Measurements from ENCODE around the gene SLC37A1.

DNA sequence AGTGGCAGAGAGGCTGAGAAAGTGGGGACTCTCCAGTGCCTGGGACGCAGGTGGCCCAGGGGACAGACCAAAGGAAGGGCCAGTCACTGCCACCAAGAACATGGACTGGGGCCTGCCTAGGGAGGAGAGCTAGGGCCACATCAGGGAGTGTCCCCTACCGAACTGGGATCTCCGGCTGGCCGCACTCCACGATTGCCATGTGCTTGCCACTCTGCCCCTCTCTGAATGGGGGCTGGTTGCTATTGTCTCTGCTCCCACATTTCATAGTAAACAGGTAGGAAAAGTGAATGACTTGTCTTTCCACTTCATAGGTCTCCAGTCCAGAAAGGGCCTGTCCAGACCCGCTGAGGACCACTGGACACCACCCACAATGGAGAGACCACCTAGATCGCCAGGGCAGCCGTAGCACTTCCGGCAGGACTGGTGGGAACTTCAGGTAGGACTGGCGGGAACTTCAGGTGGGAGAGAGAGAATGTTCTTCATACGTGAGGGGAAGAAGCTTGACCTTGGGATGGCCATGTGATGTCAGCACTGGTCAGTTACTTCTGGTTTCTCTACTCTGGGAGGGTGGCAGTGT lies 84.6 kb downstream of the SLC37A1 start:
- TF ChIP-seq SMC3 (IDR thresholded peaks at IDR 0.05; ENCODE audit: low read length) (no peak), IRF2 (CRISPR knock-in tag; IDR thresholded peaks at IDR 0.05) (no peak)
- TF ChIP-seq, protein P1, sequence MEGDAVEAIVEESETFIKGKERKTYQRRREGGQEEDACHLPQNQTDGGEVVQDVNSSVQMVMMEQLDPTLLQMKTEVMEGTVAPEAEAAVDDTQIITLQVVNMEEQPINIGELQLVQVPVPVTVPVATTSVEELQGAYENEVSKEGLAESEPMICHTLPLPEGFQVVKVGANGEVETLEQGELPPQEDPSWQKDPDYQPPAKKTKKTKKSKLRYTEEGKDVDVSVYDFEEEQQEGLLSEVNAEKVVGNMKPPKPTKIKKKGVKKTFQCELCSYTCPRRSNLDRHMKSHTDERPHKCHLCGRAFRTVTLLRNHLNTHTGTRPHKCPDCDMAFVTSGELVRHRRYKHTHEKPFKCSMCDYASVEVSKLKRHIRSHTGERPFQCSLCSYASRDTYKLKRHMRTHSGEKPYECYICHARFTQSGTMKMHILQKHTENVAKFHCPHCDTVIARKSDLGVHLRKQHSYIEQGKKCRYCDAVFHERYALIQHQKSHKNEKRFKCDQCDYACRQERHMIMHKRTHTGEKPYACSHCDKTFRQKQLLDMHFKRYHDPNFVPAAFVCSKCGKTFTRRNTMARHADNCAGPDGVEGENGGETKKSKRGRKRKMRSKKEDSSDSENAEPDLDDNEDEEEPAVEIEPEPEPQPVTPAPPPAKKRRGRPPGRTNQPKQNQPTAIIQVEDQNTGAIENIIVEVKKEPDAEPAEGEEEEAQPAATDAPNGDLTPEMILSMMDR (CRISPR knock-in tag; IDR thresholded peaks at IDR 0.05), result no peak

All from HepG2 (cell line).